ENCODE results near the gene LRRC3C.

LRRC3C gene

GRCh38 chr17:39952680-39953470 is 25.3 kb downstream of the LRRC3C start:
- peak overlapping the region; percentile 75 for H3K4me3 ChIP-seq (ENCODE audit: low read length)
- H3K27me3 ChIP-seq (replicated peaks; ENCODE audit: control insufficient read depth, insufficient read depth, low read length): no peaks in the 10 kb centered on the region
- DNase-seq (ENCODE audit: low read depth): peak; percentile 98
- no peaks in the 10 kb centered on the region for H3K36me3 ChIP-seq (ENCODE audit: control insufficient read depth, insufficient read depth, low read length, severe bottlenecking)
- no peaks in the 10 kb centered on the region for H3K9me3 ChIP-seq (ENCODE audit: control insufficient read depth, low read length)
- H3K9ac ChIP-seq (ENCODE audit: low read length): peak overlapping the region; percentile 65
- peaks cover 15% of the 10 kb centered on the region for H3K4me1 ChIP-seq (ENCODE audit: control insufficient read depth, insufficient read depth, low read length)

GRCh38 chr17:39953471-39953888 is 25.9 kb downstream of the LRRC3C start:
- H3K36me3 ChIP-seq (ENCODE audit: control insufficient read depth, insufficient read depth, low read length, severe bottlenecking): no peaks in the 10 kb centered on the region
- DNase-seq (ENCODE audit: low read depth): no peak
- peaks cover 15% of the 10 kb centered on the region for H3K4me1 ChIP-seq (ENCODE audit: control insufficient read depth, insufficient read depth, low read length)
- H3K27me3 ChIP-seq (replicated peaks; ENCODE audit: control insufficient read depth, insufficient read depth, low read length): no peaks in the 10 kb centered on the region
- H3K9me3 ChIP-seq (ENCODE audit: control insufficient read depth, low read length): no peaks in the 10 kb centered on the region
- peak overlapping the region; percentile 64 for H3K4me3 ChIP-seq (ENCODE audit: low read length)
- H3K9ac ChIP-seq (ENCODE audit: low read length): peak overlapping the region; percentile 32

GRCh38 chr17:39954876-39955275 is 27.3 kb downstream of the LRRC3C start:
- H3K36me3 ChIP-seq (ENCODE audit: control insufficient read depth, insufficient read depth, low read length, severe bottlenecking): no peaks in the 10 kb centered on the region
- H3K9ac ChIP-seq (ENCODE audit: low read length): no peak overlapping the region
- no peak overlapping the region for H3K4me3 ChIP-seq (ENCODE audit: low read length)
- peaks cover 15% of the 10 kb centered on the region for H3K4me1 ChIP-seq (ENCODE audit: control insufficient read depth, insufficient read depth, low read length)
- no peaks in the 10 kb centered on the region for H3K9me3 ChIP-seq (ENCODE audit: control insufficient read depth, low read length)
- DNase-seq (ENCODE audit: low read depth): no peak
- H3K27me3 ChIP-seq (replicated peaks; ENCODE audit: control insufficient read depth, insufficient read depth, low read length): no peaks in the 10 kb centered on the region

GRCh38 chr17:39955726-39956225 is 28.2 kb downstream of the LRRC3C start:
- no peaks in the 10 kb centered on the region for H3K27me3 ChIP-seq (replicated peaks; ENCODE audit: control insufficient read depth, insufficient read depth, low read length)
- no peak overlapping the region for H3K9ac ChIP-seq (ENCODE audit: low read length)
- no peaks in the 10 kb centered on the region for H3K36me3 ChIP-seq (ENCODE audit: control insufficient read depth, insufficient read depth, low read length, severe bottlenecking)
- H3K9me3 ChIP-seq (ENCODE audit: control insufficient read depth, low read length): no peaks in the 10 kb centered on the region
- no peak for DNase-seq (ENCODE audit: low read depth)
- no peak overlapping the region for H3K4me3 ChIP-seq (ENCODE audit: low read length)
- peaks cover 10% of the 10 kb centered on the region for H3K4me1 ChIP-seq (ENCODE audit: control insufficient read depth, insufficient read depth, low read length)

GRCh38 chr17:39960524-39961041 is 33.1 kb downstream of the LRRC3C start:
- Histone ChIP-seq H3K9ac (ENCODE audit: low read length) (no peak overlapping the region), H3K4me1 (ENCODE audit: control insufficient read depth, insufficient read depth, low read length) (no peaks in the 10 kb centered on the region), H3K9me3 (ENCODE audit: control insufficient read depth, low read length) (no peaks in the 10 kb centered on the region), H3K36me3 (ENCODE audit: control insufficient read depth, insufficient read depth, low read length, severe bottlenecking) (no peaks in the 10 kb centered on the region), H3K4me3 (ENCODE audit: low read length) (no peak overlapping the region), H3K27me3 (replicated peaks; ENCODE audit: control insufficient read depth, insufficient read depth, low read length) (no peaks in the 10 kb centered on the region)
- DNase-seq (ENCODE audit: low read depth): no peak

GRCh38 chr17:39962642-39963220 is 35.2 kb downstream of the LRRC3C start, which contains the start of gene GSDMA:
TSS of gene GSDMA (plus strand) at chr17:39963004. CDS start at chr17:39965688, 2,684 bp downstream.
- Histone ChIP-seq H3K27me3 (replicated peaks; ENCODE audit: control insufficient read depth, insufficient read depth, low read length) (no peaks in the 10 kb centered on the region), H3K9ac (ENCODE audit: low read length) (no peak within 1 kb of the TSS), H3K36me3 (ENCODE audit: control insufficient read depth, insufficient read depth, low read length, severe bottlenecking) (no peaks in the 10 kb centered on the region), H3K4me1 (ENCODE audit: control insufficient read depth, insufficient read depth, low read length) (no peaks in the 10 kb centered on the region), H3K9me3 (ENCODE audit: control insufficient read depth, low read length) (no peaks in the 10 kb centered on the region), H3K4me3 (ENCODE audit: low read length) (no peak within 1 kb of the TSS)
- DNase-seq (ENCODE audit: low read depth): no peak

GRCh38 chr17:39963829-39964228 is 36.3 kb downstream of the LRRC3C start:
- H3K27me3 ChIP-seq (replicated peaks; ENCODE audit: control insufficient read depth, insufficient read depth, low read length): no peaks in the 10 kb centered on the region
- no peak overlapping the region for H3K9ac ChIP-seq (ENCODE audit: low read length)
- H3K36me3 ChIP-seq (ENCODE audit: control insufficient read depth, insufficient read depth, low read length, severe bottlenecking): no peaks in the 10 kb centered on the region

GRCh38 chr17:39965017-39965699 is 37.6 kb downstream of the LRRC3C start:
- no peak overlapping the region for H3K4me3 ChIP-seq (ENCODE audit: low read length)
- H3K36me3 ChIP-seq (ENCODE audit: control insufficient read depth, insufficient read depth, low read length, severe bottlenecking): no peaks in the 10 kb centered on the region
- H3K27me3 ChIP-seq (replicated peaks; ENCODE audit: control insufficient read depth, insufficient read depth, low read length): no peaks in the 10 kb centered on the region
- H3K9ac ChIP-seq (ENCODE audit: low read length): no peak overlapping the region
- DNase-seq (ENCODE audit: low read depth): peak; percentile 13
- no peaks in the 10 kb centered on the region for H3K4me1 ChIP-seq (ENCODE audit: control insufficient read depth, insufficient read depth, low read length)
- H3K9me3 ChIP-seq (ENCODE audit: control insufficient read depth, low read length): no peaks in the 10 kb centered on the region

More at GRCh38 chr17:39963829-39964228, 36.3 kb downstream of the LRRC3C start:
- Histone ChIP-seq H3K9me3 (ENCODE audit: control insufficient read depth, low read length) (no peaks in the 10 kb centered on the region), H3K4me1 (ENCODE audit: control insufficient read depth, insufficient read depth, low read length) (no peaks in the 10 kb centered on the region), H3K4me3 (ENCODE audit: low read length) (no peak overlapping the region)
- no peak for DNase-seq (ENCODE audit: low read depth)

- H3K9ac ChIP-seq (ENCODE audit: low read length): no peak overlapping the region
- H3K36me3 ChIP-seq (ENCODE audit: control insufficient read depth, insufficient read depth, low read length, severe bottlenecking): no peaks in the 10 kb centered on the region
- no peak overlapping the region for H3K4me3 ChIP-seq (ENCODE audit: low read length)
- no peaks in the 10 kb centered on the region for H3K9me3 ChIP-seq (ENCODE audit: control insufficient read depth, low read length)
- DNase-seq (ENCODE audit: low read depth): no peak
- H3K27me3 ChIP-seq (replicated peaks; ENCODE audit: control insufficient read depth, insufficient read depth, low read length): no peaks in the 10 kb centered on the region
- H3K4me1 ChIP-seq (ENCODE audit: control insufficient read depth, insufficient read depth, low read length): no peaks in the 10 kb centered on the region
These were observed 39.2 kb downstream of the LRRC3C start for GRCh38 chr17:39966771-39967170.

- Histone ChIP-seq H3K9me3 (ENCODE audit: control insufficient read depth, low read length) (no peaks in the 10 kb centered on the region), H3K27me3 (replicated peaks; ENCODE audit: control insufficient read depth, insufficient read depth, low read length) (no peaks in the 10 kb centered on the region), H3K4me3 (ENCODE audit: low read length) (no peak overlapping the region), H3K4me1 (ENCODE audit: control insufficient read depth, insufficient read depth, low read length) (peaks cover 8% of the 10 kb centered on the region), H3K36me3 (ENCODE audit: control insufficient read depth, insufficient read depth, low read length, severe bottlenecking) (no peaks in the 10 kb centered on the region), H3K9ac (ENCODE audit: low read length) (no peak overlapping the region)
- no peak for DNase-seq (ENCODE audit: low read depth)
These were observed 41.2 kb downstream of the LRRC3C start for GRCh38 chr17:39968761-39969160.

- peaks cover 12% of the 10 kb centered on the region for H3K4me1 ChIP-seq (ENCODE audit: control insufficient read depth, insufficient read depth, low read length)
- H3K27me3 ChIP-seq (replicated peaks; ENCODE audit: control insufficient read depth, insufficient read depth, low read length): no peaks in the 10 kb centered on the region
- H3K4me3 ChIP-seq (ENCODE audit: low read length): no peak overlapping the region
- no peaks in the 10 kb centered on the region for H3K9me3 ChIP-seq (ENCODE audit: control insufficient read depth, low read length)
- H3K36me3 ChIP-seq (ENCODE audit: control insufficient read depth, insufficient read depth, low read length, severe bottlenecking): no peaks in the 10 kb centered on the region
- no peak overlapping the region for H3K9ac ChIP-seq (ENCODE audit: low read length)
- DNase-seq (ENCODE audit: low read depth): no peak
These were observed 41.8 kb downstream of the LRRC3C start for GRCh38 chr17:39969375-39969774.
